ENCODE measurements around the gene CYFIP1. TPM values are rescaled to one million over a fixed set of nuclear protein-coding genes. Genes with fewer than 3 reads are reported as not detected.

The CYFIP1 gene
- polyA plus RNA-seq, 2 of the 4 experiments (the other 2 are of a cell fraction), result 68.2 to 69.4 TPM

DNA sequence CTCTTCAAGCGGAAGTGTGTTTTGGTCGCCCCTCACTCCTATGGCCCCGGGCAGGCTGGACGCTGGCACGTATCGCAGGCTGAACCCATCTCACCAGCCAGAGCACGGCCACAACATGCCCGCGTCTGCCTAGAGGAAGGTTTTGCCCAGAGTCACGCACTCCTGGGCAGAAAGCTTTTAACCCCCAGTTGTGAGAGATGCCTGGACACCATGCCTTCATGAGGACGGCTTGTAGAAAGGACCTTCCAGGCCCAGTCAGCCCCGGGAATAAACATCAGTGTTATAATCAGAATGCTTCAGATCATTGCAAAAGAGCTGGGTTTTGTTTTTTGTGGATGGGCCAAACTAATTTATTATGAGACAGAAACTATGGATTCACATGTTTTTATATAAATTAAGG lies 16.5 kb downstream of the CYFIP1 start:
- H3K27ac ChIP-seq, result no peak overlapping the region
- H3K4me1 ChIP-seq, result peaks cover 21% of the 10 kb centered on the region
- FAIRE-seq, result no peak
- TF ChIP-seq TFCP2L1 (CRISPR knock-in tag; IDR thresholded peaks at IDR 0.05), result no peak
- no peak for TF ChIP-seq E2F6 (IDR thresholded peaks at IDR 0.05; ENCODE audit: borderline replicate concordance, low read depth)
- TF ChIP-seq MAZ (IDR thresholded peaks at IDR 0.05; ENCODE audit: borderline replicate concordance, low read depth, low read length), result no peak
- TF ChIP-seq CHD4 (IDR thresholded peaks at IDR 0.05; ENCODE audit: borderline replicate concordance), result no peak
- TF ChIP-seq RARB (CRISPR knock-in tag; IDR thresholded peaks at IDR 0.05), result no peak
- no peak for TF ChIP-seq BHLHE40 (IDR thresholded peaks at IDR 0.05; ENCODE audit: low read depth, low read length)
- TF ChIP-seq, protein P1, sequence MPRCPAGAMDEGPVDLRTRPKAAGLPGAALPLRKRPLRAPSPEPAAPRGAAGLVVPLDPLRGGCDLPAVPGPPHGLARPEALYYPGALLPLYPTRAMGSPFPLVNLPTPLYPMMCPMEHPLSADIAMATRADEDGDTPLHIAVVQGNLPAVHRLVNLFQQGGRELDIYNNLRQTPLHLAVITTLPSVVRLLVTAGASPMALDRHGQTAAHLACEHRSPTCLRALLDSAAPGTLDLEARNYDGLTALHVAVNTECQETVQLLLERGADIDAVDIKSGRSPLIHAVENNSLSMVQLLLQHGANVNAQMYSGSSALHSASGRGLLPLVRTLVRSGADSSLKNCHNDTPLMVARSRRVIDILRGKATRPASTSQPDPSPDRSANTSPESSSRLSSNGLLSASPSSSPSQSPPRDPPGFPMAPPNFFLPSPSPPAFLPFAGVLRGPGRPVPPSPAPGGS (IDR thresholded peaks at IDR 0.05), result no peak
- no peak for TF ChIP-seq NR3C1 (IDR thresholded peaks at IDR 0.05)
- TF ChIP-seq SREBF2 (IDR thresholded peaks at IDR 0.05), result no peak
- no peak for TF ChIP-seq ATOH8 (CRISPR knock-in tag; IDR thresholded peaks at IDR 0.05; ENCODE audit: low read depth)
- TF ChIP-seq, protein P2, sequence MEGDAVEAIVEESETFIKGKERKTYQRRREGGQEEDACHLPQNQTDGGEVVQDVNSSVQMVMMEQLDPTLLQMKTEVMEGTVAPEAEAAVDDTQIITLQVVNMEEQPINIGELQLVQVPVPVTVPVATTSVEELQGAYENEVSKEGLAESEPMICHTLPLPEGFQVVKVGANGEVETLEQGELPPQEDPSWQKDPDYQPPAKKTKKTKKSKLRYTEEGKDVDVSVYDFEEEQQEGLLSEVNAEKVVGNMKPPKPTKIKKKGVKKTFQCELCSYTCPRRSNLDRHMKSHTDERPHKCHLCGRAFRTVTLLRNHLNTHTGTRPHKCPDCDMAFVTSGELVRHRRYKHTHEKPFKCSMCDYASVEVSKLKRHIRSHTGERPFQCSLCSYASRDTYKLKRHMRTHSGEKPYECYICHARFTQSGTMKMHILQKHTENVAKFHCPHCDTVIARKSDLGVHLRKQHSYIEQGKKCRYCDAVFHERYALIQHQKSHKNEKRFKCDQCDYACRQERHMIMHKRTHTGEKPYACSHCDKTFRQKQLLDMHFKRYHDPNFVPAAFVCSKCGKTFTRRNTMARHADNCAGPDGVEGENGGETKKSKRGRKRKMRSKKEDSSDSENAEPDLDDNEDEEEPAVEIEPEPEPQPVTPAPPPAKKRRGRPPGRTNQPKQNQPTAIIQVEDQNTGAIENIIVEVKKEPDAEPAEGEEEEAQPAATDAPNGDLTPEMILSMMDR (IDR thresholded peaks at IDR 0.05), result no peak
- ATAC-seq, result no peak
- no peak overlapping the region for H3K4me3 ChIP-seq
- no peaks in the 10 kb centered on the region for H3K9me3 ChIP-seq
- WGBS (ENCODE audit: missing lambda C conversion rate), result 92% methylated on average over 12 of the region's 12 CpGs
- DNase-seq (ENCODE audit: low read depth in 1 of 2, low spot score in 1 of 2), result no peak
- ChIA-PET CTCF (interaction anchor here (0.6 to 2.5 kb wide), 4 partner anchors 9 to 61 kb away, joined by 3 to 8 read pairs (median 4); no protein-coding TSS in a partner anchor), POLR2A (no interaction called here)
- no peak overlapping the region for H3K4me2 ChIP-seq

DNA sequence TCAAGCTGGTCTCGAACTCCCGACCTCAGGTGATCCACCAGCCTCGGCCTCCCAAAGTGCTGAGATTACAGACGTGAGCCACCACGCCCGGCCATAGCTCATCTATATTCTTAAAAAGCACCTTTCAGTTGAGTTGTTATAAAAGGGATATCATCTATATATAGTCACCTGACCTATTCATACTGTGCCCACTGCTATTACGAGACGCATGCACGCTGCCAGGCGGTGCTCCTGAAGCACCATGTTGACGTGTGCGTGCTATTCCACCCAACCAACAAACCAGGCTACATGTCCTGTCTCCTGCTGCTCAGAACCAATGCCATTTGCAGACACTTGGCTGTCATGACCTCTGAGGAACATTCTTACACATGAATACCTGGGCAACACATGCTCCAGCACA lies 17.6 kb downstream of the CYFIP1 start:
- WGBS (ENCODE audit: missing lambda C conversion rate), result 97% methylated on average over 12 of the region's 12 CpGs

More for the DNA sequence above, 17.6 kb downstream of the CYFIP1 start:
- Histone ChIP-seq H3K4me2 (no peak overlapping the region), H3K4me1 (peaks cover 11% of the 10 kb centered on the region), H3K27ac (no peak overlapping the region), H3K9me3 (no peaks in the 10 kb centered on the region), H3K4me3 (no peak overlapping the region)
- DNase-seq (ENCODE audit: low read depth in 1 of 2, low spot score in 1 of 2) (no peak), FAIRE-seq (no peak), ATAC-seq (no peak)
- ChIA-PET POLR2A (interaction anchor here (0.6 kb wide), 1 partner anchor 37 kb away, joined by 3 read pairs; no protein-coding TSS in a partner anchor), CTCF (no interaction called here)
- TF ChIP-seq, protein P3, sequence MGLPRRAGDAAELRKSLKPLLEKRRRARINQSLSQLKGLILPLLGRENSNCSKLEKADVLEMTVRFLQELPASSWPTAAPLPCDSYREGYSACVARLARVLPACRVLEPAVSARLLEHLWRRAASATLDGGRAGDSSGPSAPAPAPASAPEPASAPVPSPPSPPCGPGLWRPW (IDR thresholded peaks at IDR 0.05), result no peak
- TF ChIP-seq, protein P2 (IDR thresholded peaks at IDR 0.05), result no peak
- TF ChIP-seq, protein P4, sequence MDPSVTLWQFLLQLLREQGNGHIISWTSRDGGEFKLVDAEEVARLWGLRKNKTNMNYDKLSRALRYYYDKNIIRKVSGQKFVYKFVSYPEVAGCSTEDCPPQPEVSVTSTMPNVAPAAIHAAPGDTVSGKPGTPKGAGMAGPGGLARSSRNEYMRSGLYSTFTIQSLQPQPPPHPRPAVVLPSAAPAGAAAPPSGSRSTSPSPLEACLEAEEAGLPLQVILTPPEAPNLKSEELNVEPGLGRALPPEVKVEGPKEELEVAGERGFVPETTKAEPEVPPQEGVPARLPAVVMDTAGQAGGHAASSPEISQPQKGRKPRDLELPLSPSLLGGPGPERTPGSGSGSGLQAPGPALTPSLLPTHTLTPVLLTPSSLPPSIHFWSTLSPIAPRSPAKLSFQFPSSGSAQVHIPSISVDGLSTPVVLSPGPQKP (IDR thresholded peaks at IDR 0.05; ENCODE audit: low read depth, low read length), result no peak
- TF ChIP-seq NPAS2 (CRISPR knock-in tag; IDR thresholded peaks at IDR 0.05; ENCODE audit: borderline replicate concordance) (no peak), MAZ (IDR thresholded peaks at IDR 0.05; ENCODE audit: borderline replicate concordance, low read depth, low read length) (no peak), RFX5 (IDR thresholded peaks at IDR 0.05) (no peak), E2F6 (IDR thresholded peaks at IDR 0.05; ENCODE audit: borderline replicate concordance, low read depth) (no peak), NR3C1 (IDR thresholded peaks at IDR 0.05) (no peak), HDAC2 (IDR thresholded peaks at IDR 0.05) (no peak), SMC3 (IDR thresholded peaks at IDR 0.05) (no peak), KDM5A (IDR thresholded peaks at IDR 0.05) (no peak), HOXB5 (CRISPR knock-in tag; IDR thresholded peaks at IDR 0.05) (no peak), RCOR1 (IDR thresholded peaks at IDR 0.05; ENCODE audit: low read depth, low read length) (no peak), TFCP2L1 (CRISPR knock-in tag; IDR thresholded peaks at IDR 0.05) (no peak), ZC3H11A (IDR thresholded peaks at IDR 0.05) (no peak), FOSB (CRISPR knock-in tag; IDR thresholded peaks at IDR 0.05) (no peak), FOXS1 (CRISPR knock-in tag; IDR thresholded peaks at IDR 0.05) (no peak), EHMT2 (IDR thresholded peaks at IDR 0.05; ENCODE audit: low read depth) (no peak), POLR2AphosphoS2 (conservative IDR thresholded peaks at IDR 0.05; ENCODE audit: low read length) (no peak)
